Fibroblast of skin of abdomen (primary cell): ENCODE results near the gene TACC3.

ENCODE experiments used
- DNase-seq: peaks from one replicate; pipeline ENCODE4 v3.0.0-alpha.2; 2013

The TACC3 gene

DNA sequence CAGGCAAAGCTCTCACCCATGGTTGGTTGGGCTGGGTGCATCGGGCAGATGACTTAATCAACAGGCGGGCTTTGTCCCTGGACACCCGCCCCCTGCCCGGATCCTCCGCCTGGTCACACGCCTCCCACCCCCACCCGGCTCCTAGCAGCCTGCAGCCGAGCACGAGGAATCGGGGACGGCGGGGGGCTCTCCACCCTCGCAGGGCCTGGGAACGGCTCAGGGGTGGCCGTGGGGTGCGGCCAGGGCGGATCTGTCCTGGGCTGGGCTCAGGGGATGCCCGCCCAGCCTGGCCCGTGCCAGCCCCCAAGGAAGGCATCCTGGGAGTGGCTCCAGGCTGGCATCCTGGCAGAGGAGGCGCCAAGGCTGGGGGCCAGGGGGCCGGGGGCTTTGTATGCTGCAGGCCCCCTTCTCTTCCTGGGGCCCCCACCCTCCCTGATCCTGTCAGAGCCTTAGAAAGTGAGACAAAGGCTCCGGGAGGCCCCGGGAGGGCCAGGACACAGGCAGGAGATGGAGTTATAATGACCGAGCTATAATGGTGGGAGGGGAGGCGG is 39.3 kb downstream of the TACC3 start:
- no peak for DNase-seq

DNA sequence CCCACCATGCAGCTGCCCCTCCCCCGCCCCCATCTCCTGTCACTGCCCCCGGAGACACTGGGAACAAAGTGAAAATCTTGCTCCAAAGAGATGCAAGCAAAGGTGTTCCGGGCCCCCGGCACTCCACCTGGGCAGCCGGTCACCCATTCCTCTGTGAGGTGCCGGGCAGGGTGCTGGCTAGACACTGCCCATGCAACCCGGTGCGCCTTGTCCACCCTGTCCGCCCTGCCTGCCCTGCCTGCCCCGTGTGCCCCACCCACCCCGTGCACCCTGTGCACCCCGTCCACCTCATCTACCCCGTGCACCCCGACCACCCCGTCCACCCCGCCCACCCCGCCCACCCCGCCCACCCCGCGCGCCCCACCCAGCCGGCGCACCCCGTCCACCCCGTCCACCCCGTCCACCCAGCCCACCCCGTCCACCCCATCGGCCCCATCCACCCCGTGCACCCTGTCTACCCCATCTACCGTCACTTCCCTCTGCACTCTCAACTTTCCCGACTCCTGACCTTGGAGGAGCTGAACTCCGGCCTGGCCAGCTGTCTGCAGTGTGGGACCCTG is 39.9 kb downstream of the TACC3 start:
- no peak for DNase-seq

GRCh38 chr4:1762264-1763010 is 41.1 kb downstream of the TACC3 start:
- no peak for DNase-seq

GRCh38 chr4:1763070-1763549 is 41.8 kb downstream of the TACC3 start:
- DNase-seq: no peak

- peak; percentile 41 for DNase-seq
These were observed 42.3 kb downstream of the TACC3 start for GRCh38 chr4:1763550-1764080.

- no peak for DNase-seq
These were observed 43.3 kb downstream of the TACC3 start for GRCh38 chr4:1764670-1765069.

DNA sequence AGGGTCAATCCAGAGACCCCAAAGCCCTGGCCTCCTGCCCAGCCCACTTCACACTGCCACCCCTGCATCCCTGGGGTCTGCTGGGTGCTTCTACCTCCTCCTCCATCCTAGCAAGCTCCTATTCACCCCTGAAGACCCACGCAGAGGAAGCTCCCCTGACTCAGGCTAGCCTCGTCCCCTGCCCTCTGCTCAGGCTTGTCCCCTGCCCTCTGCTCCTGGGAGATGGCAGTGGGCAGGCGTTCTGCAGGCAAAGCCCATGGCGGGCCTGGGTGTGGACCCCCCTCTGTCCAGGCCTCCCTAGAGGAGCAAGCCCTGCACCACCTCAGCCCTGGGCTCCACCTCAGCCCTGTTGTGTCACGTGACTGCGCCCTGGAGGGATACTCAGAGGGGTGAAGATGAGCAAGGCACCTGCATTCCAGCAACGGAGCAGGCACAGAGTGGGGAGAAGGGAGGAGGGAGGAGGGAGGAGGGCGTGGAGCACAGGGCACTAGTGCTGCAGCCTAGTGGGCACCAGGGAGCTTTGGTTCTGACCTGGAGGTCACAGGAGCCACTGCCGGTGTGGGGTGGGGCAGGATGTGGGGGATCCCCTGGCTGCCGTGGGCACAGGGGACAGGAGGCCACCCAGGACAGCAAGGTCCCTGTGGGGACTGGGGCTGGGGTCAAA is 44.2 kb downstream of the TACC3 start:
- no peak for DNase-seq

- DNase-seq: no peak
These were observed 45.1 kb downstream of the TACC3 start for GRCh38 chr4:1766106-1767060.

DNA sequence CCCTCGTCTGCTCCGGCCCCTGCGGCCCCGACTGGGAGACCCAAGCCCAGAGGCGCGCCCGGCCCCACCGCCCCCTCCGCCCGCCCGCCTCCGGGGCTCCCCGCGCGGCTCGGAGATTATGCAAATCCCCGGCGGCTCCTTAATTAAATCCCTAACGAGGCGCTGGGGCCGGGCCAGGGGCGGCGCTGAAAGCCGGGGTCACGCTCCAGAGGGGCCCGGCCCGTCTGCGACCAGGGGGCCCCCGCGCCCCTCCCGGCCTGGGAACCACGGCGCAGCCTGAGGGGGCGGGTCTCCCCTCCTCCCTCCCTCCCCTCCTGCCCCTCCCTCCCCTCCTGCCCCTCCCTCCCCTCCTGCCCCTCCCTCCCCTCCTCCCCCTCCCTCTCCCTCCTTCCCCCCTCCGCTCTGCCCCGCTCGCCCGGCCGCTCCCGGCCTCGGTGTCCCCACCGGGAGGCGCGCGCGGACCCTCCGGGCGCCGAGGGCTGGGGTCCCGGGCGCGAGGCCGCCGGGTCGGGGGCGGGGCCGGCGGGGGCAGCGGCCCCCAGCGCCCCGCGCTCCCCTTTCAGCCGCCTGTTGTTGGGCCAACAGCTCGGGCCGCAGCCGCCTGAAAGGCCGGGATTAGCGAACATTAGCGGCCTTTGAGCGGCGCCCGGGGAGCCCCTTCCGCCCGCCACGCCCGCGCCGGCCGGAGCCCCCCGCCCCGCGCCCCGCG is 45.9 kb downstream of the TACC3 start:
- peak; percentile 9 for DNase-seq

DNA sequence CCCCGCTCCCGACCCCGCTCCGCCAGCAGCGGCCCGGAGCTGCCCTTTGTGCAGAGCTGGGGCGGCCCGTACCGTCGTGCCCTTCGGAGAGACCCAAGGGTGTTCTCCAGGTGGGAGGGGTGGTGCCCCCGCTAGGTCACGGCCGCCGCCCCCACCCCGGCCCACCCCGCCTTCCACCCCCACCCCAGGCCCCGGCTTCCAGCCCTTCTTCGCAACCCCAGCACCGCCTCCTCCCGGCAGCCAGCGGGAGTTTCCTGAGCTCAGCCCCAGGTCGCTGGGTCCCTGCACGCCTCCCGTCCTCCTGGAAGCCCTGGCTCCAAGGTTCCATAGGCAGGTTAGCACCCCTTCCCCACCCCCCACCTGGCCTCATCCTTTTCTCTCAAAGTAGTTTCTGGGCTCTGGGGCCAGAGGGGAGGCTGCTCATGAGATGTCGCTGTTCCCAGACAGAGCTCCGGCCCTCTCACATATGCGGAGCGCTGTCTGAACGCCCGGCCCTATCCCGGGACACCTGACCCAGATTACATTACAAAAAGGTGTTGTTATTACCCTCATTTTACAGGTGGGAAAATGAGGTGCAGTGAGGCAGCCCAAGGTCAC is 46.5 kb downstream of the TACC3 start:
- peak; percentile 26 for DNase-seq

DNA sequence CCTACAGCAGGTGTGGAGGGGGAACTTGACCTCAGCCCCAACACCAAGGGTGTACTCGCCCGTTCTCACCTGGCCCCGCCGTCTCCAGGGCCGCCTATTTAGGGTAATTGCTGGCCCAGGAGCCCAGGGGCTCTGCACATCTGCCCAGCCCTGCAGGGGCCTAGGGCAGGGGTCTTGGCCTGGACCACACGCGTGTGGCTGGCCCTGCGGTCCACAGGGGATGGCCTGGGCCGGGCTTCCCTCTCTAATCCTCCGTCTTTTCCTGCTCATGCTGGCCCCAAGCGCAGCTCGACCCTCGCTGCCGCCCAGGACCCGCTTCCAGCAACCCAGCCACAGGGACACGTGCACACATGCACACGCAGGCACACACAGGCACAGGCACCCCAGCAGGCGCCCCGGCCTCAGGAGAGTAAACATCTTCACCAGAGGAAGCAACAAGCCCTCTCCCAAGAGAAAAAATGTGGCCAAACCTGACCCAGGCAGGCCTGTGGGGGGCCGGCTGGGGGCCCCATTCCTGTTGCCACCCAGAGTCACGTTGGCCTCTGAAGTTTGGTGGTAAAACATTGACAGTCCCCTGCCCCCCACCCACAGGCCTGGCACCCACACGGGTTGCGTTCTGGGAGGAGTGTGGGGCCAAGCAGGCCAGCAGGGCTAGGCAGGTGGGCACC is 47.2 kb downstream of the TACC3 start:
- DNase-seq: no peak

GRCh38 chr4:1769692-1770091 is 48.4 kb downstream of the TACC3 start:
- DNase-seq: no peak

DNA sequence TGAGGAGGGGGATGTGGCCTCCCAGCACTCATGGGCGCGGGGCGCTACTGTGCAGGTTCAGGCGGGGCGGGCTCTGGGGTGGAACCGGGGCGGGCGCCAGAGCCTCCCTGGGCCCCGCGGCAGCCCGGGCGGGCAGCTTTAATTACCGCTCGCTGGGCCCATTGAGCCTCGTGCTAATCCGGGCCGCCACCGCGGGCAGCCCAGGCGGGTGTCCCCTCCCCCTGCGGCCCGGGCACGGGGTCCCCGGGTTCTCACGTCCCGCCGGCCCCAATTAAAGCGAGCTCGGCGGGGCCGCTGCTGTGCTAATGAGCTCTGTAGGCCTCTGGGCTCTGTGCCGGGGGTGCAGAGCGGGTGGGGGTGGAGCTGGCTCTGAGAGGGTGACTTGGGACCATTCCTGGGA is 48.9 kb downstream of the TACC3 start:
- no peak for DNase-seq

DNA sequence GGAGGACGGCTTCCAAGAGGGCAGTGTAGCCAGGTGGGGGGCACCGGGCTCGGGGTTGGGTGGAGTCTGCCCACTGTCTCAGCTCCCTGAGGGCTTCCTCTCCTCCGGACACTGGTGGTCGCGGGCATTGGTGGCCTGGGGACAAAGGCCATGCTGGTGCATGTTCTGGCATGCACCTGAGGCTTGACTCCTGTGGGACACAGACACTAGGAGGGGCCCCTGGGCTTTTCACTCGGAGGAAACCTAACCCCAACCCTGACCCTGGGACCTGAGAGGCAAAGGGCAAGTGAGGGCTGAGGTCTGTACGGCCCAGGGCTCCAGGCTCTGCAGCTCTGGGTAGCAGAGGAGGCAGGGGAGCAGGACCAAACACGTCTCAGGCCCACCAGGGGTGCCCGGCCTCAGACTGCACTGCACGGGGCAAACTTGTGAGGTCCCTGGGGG is 49.5 kb downstream of the TACC3 start:
- DNase-seq: no peak

DNA sequence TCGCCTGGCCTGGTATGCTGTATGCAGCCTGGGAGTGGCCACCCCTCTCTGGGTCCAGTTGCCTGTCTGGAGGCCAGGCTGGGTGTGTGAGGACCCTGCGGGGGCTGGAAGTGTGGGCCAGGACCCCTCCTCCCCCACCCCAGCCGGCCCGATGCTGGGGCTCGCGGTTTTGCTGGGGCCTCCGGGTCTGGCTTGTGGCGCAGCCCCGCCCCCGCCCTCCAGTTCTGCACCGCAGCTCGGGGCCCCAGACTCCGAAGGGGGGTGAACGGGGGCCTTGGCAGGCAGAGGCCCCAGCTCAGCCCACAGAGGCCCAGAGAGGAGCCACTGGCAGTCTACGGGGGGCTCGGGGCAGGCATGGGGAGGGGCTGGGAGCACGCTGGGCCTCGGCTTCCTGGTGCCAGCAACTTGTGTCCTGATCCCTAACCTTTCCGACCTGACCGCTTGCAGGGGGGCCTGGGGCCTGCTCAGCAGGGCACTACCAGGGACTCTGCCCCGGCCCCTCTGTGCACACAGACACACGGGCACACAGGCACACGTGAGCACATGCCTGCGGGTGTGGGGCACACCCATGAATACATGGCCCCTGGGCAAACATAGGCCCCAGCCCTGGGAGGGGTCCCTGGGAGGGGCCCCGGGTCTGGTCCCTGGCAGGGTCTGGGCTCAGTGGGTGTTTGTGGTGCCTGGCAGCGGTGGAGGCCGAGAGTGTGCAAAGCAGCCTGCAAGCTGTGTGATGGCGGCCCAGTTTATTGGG is 50.4 kb downstream of the TACC3 start:
- no peak for DNase-seq

DNA sequence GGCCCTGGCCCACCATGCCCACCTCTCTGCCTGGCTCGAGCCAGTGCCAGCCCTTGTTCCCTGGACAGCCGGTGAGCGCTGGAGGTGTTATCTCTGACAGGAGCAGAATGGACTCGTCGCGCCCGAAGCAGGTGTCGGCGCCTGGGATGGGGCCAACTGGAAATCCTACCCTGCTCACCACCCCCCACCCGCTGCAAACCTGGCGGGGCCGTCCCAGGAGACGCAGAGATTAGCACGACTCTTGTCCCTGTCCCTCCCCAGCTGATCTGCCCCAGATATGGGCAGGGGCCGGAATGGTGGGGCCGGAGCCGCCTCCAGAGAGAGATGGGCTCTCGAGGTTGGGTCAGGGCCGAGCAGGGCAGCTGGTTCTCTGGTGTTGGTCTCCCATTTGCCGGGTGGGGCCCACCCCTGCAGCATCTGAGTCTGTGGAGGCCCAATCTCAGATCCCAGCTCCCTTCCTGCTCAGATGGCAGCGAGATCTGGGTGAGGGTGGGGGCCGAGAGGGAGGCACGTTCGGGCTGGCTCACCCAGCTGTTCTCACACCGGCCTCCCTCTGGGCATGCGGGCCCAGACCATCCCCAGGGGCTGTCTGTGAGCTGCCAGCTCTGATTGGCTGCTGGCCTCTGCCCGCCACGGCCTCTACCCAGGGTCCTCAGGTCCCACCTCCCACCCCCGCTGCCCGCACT is 51.7 kb downstream of the TACC3 start:
- no peak for DNase-seq

GRCh38 chr4:1773754-1774153 is 52.4 kb downstream of the TACC3 start:
- DNase-seq: no peak

DNA sequence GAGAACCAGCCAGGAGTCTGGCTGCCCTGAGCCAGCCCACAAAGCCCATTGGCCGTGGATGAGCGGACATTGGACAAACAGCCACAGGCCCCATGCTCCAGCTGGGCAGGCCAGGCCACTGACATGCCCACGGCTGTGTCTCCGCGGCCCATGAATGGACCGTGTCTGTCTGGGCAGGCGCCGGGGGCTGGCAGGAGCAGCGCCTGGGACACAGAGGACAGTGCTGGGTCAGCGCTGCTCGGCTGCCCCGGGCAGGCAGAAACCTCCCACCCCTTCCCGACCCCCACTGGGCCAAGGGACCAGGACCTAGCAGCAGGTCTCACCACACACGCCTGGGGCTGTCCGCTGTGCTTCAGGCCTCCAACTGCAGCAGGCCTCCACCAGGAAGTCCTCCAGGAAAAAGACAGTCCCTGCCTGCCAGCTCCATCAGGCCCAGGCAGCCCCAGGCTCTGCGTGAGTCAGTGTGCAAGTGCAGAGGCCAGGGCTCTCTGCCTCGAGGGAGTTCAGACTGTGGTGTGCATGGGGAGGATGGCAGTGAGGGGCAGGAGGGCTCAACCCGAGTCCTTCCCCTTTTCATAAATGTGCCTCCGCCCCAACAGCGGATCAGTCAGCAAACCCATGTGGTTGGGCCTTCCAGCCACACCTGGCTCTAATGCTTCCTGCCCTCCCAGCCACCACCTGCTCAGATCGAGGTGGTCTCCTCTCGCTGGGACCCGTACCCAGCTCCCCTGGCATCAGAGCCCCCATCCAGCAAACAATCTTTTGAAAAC is 54.6 kb downstream of the TACC3 start:
- DNase-seq: no peak
